Measurements from ENCODE around the gene TMC1. TPM values are rescaled to one million over a fixed set of nuclear protein-coding genes. Genes with fewer than 3 reads are reported as not detected.

TMC1 gene
- total RNA-seq, 3 donors from 2014 or later = under 0.01 to 0.16 TPM; not detected in 1

DNA sequence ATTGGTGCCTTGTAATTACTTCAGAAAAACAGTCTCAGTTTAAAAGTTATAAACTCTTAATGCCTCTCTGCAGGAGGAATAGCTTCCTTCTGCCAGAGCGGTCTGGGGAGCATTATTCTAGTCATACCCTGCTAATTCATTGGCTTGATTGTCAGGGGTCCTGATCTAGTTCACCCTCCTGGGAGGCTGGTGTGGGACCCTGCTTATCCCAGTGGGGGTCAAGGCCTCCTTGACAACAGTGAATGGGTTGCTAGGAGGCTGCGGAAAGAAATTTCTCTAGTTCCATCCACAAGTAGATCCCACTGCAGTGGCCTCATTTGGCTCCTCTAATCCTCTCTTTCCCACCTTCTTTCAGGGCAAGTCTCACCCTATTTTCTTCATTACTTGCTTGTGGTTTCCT is 105.7 kb downstream of the TMC1 start:
- no peaks in the 10 kb centered on the region for H3K36me3 ChIP-seq
- no peak for DNase-seq (ENCODE audit: low spot score in 2 of 2)
- no peaks in the 10 kb centered on the region for H3K4me1 ChIP-seq
- no peak overlapping the region for H3K4me3 ChIP-seq
- TF ChIP-seq POLR2A (IDR thresholded peaks at IDR 0.05) (no peak), CTCF (IDR thresholded peaks at IDR 0.05) (no peak), POLR2AphosphoS5 (IDR thresholded peaks at IDR 0.05) (no peak)
- no peaks in the 10 kb centered on the region for H3K9me3 ChIP-seq
- no peak overlapping the region for H3K27ac ChIP-seq
- no peaks in the 10 kb centered on the region for H3K27me3 ChIP-seq
- intact Hi-C loops (cut with DNase I; ENCODE audit: low total_unique reads) = no loop called here

DNA sequence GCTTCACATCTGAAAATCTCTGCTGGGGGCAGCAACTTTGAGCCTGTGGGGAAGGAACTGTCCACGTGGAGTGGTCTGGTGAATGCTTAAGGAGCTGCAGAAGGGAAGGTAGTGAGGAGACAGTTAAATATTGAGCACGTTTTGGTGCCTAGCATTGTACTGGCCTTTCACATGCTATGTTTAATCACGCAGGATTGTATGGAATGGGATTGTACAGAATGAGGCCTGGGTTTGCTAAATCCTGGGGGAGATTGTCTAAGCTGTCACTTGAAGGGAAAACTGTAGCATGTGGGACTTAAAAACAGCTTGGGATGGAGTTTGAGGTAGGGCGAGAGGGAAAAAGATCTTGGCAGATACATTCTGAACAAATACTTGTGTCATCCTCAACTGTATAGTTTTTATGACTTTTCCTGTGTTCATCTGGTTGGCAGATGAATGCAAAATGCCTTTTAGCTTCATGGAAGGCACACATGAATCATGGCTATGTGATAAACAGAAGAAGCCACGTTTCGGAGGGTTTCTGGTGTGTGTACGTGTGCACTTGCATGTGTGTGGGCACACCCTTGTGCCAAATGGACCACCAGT is 106.6 kb downstream of the TMC1 start:
- no peak for TF ChIP-seq CTCF (IDR thresholded peaks at IDR 0.05)
- TF ChIP-seq POLR2A (IDR thresholded peaks at IDR 0.05) = no peak
- no peak for TF ChIP-seq POLR2AphosphoS5 (IDR thresholded peaks at IDR 0.05)
- H3K4me1 ChIP-seq = no peaks in the 10 kb centered on the region
- no peak for DNase-seq (ENCODE audit: low spot score in 2 of 2)
- no peaks in the 10 kb centered on the region for H3K9me3 ChIP-seq
- intact Hi-C loops (cut with DNase I; ENCODE audit: low total_unique reads) = no loop called here
- H3K36me3 ChIP-seq = no peaks in the 10 kb centered on the region
- no peak overlapping the region for H3K27ac ChIP-seq
- H3K27me3 ChIP-seq = no peaks in the 10 kb centered on the region
- no peak overlapping the region for H3K4me3 ChIP-seq

DNA sequence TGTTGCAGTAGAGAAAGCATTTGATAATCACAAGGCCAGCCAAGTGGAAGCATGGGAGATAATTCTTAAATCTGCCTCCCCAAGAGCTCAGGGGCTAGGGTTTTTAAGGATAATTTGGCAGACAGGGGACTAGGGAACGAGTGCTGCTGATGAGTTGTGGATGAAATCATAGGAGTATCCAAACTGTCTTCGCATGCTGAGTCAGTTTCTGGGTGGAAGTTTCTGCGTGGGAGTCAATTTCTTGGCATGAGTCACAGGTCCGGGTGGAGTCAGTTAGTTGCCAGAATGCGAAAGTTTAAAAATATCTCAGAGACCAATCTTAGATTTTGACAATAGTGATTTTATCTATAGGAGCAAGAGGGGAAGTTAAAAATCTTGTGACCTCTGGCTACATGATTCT is 112.6 kb downstream of the TMC1 start:
- intact Hi-C loops (cut with DNase I; ENCODE audit: low total_unique reads) = no loop called here
- no peak overlapping the region for H3K27ac ChIP-seq
- H3K4me3 ChIP-seq = no peak overlapping the region
- H3K27me3 ChIP-seq = no peaks in the 10 kb centered on the region
- no peaks in the 10 kb centered on the region for H3K4me1 ChIP-seq
- H3K36me3 ChIP-seq = no peaks in the 10 kb centered on the region
- TF ChIP-seq POLR2A (IDR thresholded peaks at IDR 0.05) (no peak), CTCF (IDR thresholded peaks at IDR 0.05) (no peak), POLR2AphosphoS5 (IDR thresholded peaks at IDR 0.05) (no peak)
- DNase-seq (ENCODE audit: low spot score in 2 of 2) = no peak
- peaks cover 5 to 6% of the 10 kb centered on the region in 2 donors for H3K9me3 ChIP-seq

DNA sequence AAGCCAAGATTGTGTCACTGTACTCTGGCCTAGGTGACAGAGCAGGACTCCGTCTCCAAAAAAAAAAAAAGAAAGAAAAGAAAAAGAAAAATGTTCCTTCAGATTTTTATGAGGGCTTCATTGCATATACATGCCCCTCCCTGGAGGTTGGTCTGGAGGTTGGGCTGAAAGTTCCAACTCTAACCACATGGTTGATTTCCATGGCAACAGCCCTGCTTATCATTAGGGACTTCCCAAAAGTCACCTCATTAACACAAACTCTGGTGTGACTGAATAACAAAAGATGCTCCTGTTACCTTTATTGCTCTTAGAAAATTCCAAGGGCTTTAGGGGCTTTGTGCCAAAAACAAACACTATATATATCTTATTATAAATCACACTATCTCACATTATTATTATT is 113.8 kb downstream of the TMC1 start:
- no peaks in the 10 kb centered on the region for H3K36me3 ChIP-seq
- intact Hi-C loops (cut with DNase I; ENCODE audit: low total_unique reads) = no loop called here
- H3K27me3 ChIP-seq = no peaks in the 10 kb centered on the region
- no peak for TF ChIP-seq CTCF (IDR thresholded peaks at IDR 0.05)
- no peak for TF ChIP-seq POLR2AphosphoS5 (IDR thresholded peaks at IDR 0.05)
- TF ChIP-seq POLR2A (IDR thresholded peaks at IDR 0.05) = no peak
- H3K4me1 ChIP-seq = no peaks in the 10 kb centered on the region
- no peak overlapping the region for H3K27ac ChIP-seq
- peaks cover 5 to 6% of the 10 kb centered on the region in 2 donors for H3K9me3 ChIP-seq
- H3K4me3 ChIP-seq = no peak overlapping the region
- no peak for DNase-seq (ENCODE audit: low spot score in 2 of 2)

DNA sequence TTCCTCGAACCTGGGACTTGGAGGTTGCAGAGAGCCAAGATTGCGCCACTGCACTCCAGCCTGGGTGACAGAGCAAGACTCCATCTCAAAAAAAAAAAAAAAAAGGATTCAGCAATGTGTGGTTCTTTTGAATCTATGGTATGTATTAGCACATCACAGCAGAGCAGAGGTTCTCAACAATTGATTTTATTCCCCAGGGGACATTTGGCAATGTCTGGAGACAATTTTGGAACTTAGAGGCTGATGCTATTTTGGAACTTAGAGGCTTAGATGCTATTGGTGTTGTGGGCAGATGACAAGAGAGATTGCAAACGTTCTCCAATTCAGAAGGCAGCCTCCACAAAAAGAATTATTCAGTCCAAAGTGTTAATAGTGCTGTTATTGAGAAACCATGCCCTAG is 115.2 kb downstream of the TMC1 start:
- no peak overlapping the region for H3K27ac ChIP-seq
- intact Hi-C loops (cut with DNase I; ENCODE audit: low total_unique reads) = no loop called here
- H3K36me3 ChIP-seq = no peaks in the 10 kb centered on the region
- no peak overlapping the region for H3K4me3 ChIP-seq
- H3K27me3 ChIP-seq = no peaks in the 10 kb centered on the region
- no peak for DNase-seq (ENCODE audit: low spot score in 2 of 2)
- peaks cover 5 to 6% of the 10 kb centered on the region in 2 donors for H3K9me3 ChIP-seq
- no peak for TF ChIP-seq POLR2A (IDR thresholded peaks at IDR 0.05)
- no peaks in the 10 kb centered on the region for H3K4me1 ChIP-seq

DNA sequence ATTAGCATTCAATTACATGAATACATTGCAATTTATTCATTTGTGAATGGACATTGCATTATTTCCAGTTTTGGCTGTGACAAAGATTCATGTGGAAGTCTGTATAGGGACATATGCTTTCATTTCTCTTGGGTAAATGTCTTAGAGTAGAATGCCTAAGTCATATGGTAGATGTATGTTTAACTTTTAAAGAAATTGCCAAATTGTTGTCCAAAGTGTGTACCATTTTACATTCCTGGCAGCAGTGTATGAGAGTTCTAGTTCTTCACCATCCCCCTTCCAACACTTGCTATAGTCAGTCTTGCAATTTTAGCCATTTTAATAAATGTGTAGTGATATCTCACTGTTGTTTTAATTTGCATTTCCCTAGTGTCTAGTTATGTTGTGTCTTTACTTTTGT is 122.2 kb downstream of the TMC1 start:
- intact Hi-C loops (cut with DNase I; ENCODE audit: low total_unique reads) = no loop called here
- Histone ChIP-seq H3K4me1 (no peaks in the 10 kb centered on the region), H3K27ac (no peak overlapping the region), H3K9me3 (no peaks in the 10 kb centered on the region), H3K27me3 (no peaks in the 10 kb centered on the region), H3K36me3 (no peaks in the 10 kb centered on the region), H3K4me3 (no peak overlapping the region)
- DNase-seq (ENCODE audit: low spot score in 2 of 2) = no peak
- no peak for TF ChIP-seq POLR2AphosphoS5 (IDR thresholded peaks at IDR 0.05)
- no peak for TF ChIP-seq CTCF (IDR thresholded peaks at IDR 0.05)
- no peak for TF ChIP-seq POLR2A (IDR thresholded peaks at IDR 0.05)

Measured in breast epithelium (tissue), 4 donors.